H1 (cell line): ENCODE data around the gene WDR81. TPM values are rescaled to one million over a fixed set of nuclear protein-coding genes. Genes with fewer than 3 reads are reported as not detected.
"Not testable (repeated sequence)": the region's sequence is repeated elsewhere in the genome, so short reads cannot be mapped to it uniquely, and the experiment has no call there.

Experiments used
- CTCF ChIA-PET: fragments of 300-600 bp; sonication (Branson Sonifier 250); formaldehyde crosslinking; loops from one replicate; lab custom pipeline; 2021; ENCODE audit not compliant: partially characterized antibody; lab: Charles Lee
- POLR2A ChIA-PET: fragments of 300-600 bp; sonication (Branson Sonifier 250); formaldehyde crosslinking; loops from one replicate; lab custom pipeline; 2021; ENCODE audit warnings: inconsistent platforms; ENCODE audit not compliant: partially characterized antibody; lab: Charles Lee
- DNase-seq, 2 experiments: peaks; one replicate each; pipeline versions ENCODE4 v3.0.0 to v3.0.0-alpha.2; 2010 to 2022; ENCODE audit warnings: low spot score in 2 of 2, low read depth in 1 of 2, mixed read lengths in 1 of 2
- FAIRE-seq: peaks from 2 replicates; lab custom pipeline; 2011; peaks lifted over from hg19 to GRCh38; lab: Jason Lieb, UNC
- H2AFZ ChIP-seq: 2 replicates; pipeline ENCODE4 v1.8.1; 2012; ENCODE audit warnings: low read length, inconsistent platforms
- H2AK5ac ChIP-seq: 2 replicates; pipeline ENCODE4 v1.6.1; 2013; ENCODE audit warnings: low read depth, low read length
- H2BK120ac ChIP-seq: replicated peaks from 2 replicates; pipeline ENCODE3; 2013; ENCODE audit warnings: low read depth, low read length, inconsistent platforms
- H2BK12ac ChIP-seq: 2 replicates; pipeline ENCODE4 v1.6.1; 2013; ENCODE audit warnings: low read depth, low read length
- H2BK15ac ChIP-seq: 2 replicates; pipeline ENCODE4 v1.6.1; 2013; ENCODE audit warnings: low read length
- H2BK20ac ChIP-seq: 2 replicates; pipeline ENCODE4 v1.6.1; 2013; ENCODE audit warnings: low read length
- H2BK5ac ChIP-seq: 2 replicates; pipeline ENCODE4 v1.6.1; 2013; ENCODE audit warnings: low read depth, low read length
- H3K14ac ChIP-seq: 2 replicates; pipeline ENCODE4 v1.6.1; 2013; ENCODE audit warnings: inconsistent platforms; ENCODE audit not compliant: insufficient read length
- H3K18ac ChIP-seq: 2 replicates; pipeline ENCODE4 v1.6.1; 2013; ENCODE audit warnings: low read length; ENCODE audit errors: extremely low read depth
- H3K23ac ChIP-seq: 2 replicates; pipeline ENCODE4 v1.6.1; 2013; ENCODE audit warnings: inconsistent platforms; ENCODE audit not compliant: insufficient read length
- H3K23me2 ChIP-seq: 2 replicates; pipeline ENCODE4 v1.6.1; 2013; ENCODE audit warnings: low read depth, low read length
- H3K27ac ChIP-seq: 2 replicates; pipeline ENCODE4 v1.6.1; 2011; ENCODE audit warnings: low read depth, low read length, inconsistent platforms
- H3K27me3 ChIP-seq, 4 experiments: replicated peaks in 1 of 4; 1 replicate in 1 of 4; 2 replicates in 3 of 4; pipeline versions ENCODE4 v1.6.1 to v1.8.1; 2011 to 2013; ENCODE audit warnings: low read length in 3 of 4, mild to moderate bottlenecking in 3 of 4, inconsistent platforms in 2 of 4, mixed read lengths in 2 of 4, moderate library complexity in 1 of 4; ENCODE audit not compliant: control insufficient read depth in 3 of 4, insufficient read depth in 3 of 4; ENCODE audit errors: extremely low read depth in 1 of 4
- H3K36me3 ChIP-seq, 4 experiments: 2 replicates each; pipeline versions ENCODE4 v1.6.1 to v1.8.1; 2011 to 2013; ENCODE audit warnings: mild to moderate bottlenecking in 4 of 4, low read length in 3 of 4, moderate library complexity in 2 of 4, control low read depth in 1 of 4, inconsistent platforms in 1 of 4; ENCODE audit not compliant: insufficient read depth in 4 of 4, control insufficient read depth in 2 of 4
- H3K4ac ChIP-seq: replicated peaks from 2 replicates; pipeline ENCODE3; 2013; ENCODE audit warnings: low read length, low read depth, mixed read lengths, inconsistent platforms; ENCODE audit not compliant: insufficient read length
- H3K4me1 ChIP-seq, 4 experiments: replicated peaks in 1 of 4; 1 replicate in 1 of 4; 2 replicates in 3 of 4; pipeline versions ENCODE4 v1.6.1 to v1.8.1; 2011 to 2013; ENCODE audit warnings: low read length in 3 of 4, inconsistent platforms in 2 of 4, mixed read lengths in 1 of 4; ENCODE audit not compliant: insufficient read depth in 4 of 4, control insufficient read depth in 3 of 4
- H3K4me2 ChIP-seq, 2 experiments: 2 replicates each; pipeline versions ENCODE4 v1.6.1 to v1.8.1; 2011 to 2013; ENCODE audit warnings: low read depth in 2 of 2, low read length in 2 of 2, control low read depth in 1 of 2, inconsistent platforms in 1 of 2, mild to moderate bottlenecking in 1 of 2; ENCODE audit not compliant: insufficient read depth in 1 of 2
- H3K4me3 ChIP-seq, 4 experiments: fragments of 200-600, 300-600 bp in 1 of 4; sonication (generic), shearing (Covaris generic), sonication (Bioruptor Twin) in 1 of 4; 2 replicates each; pipeline versions ENCODE4 v1.5.1 to v1.8.1; 2011 to 2016; ENCODE audit warnings: low read length in 4 of 4, low read depth in 3 of 4, control low read depth in 2 of 4, inconsistent platforms in 2 of 4, mild to moderate bottlenecking in 2 of 4, mixed read lengths in 1 of 4, moderate library complexity in 1 of 4; ENCODE audit not compliant: insufficient read depth in 2 of 4; ENCODE audit errors: extremely low read depth in 1 of 4
- H3K56ac ChIP-seq: replicated peaks from 2 replicates; pipeline ENCODE3; 2013; ENCODE audit warnings: low read depth, mild to moderate bottlenecking, mixed read lengths, low read length, inconsistent platforms; ENCODE audit not compliant: insufficient read length
- H3K79me1 ChIP-seq: 2 replicates; pipeline ENCODE4 v1.6.1; 2013; ENCODE audit warnings: low read depth, low read length, control low read depth
- H3K79me2 ChIP-seq, 2 experiments: 2 replicates each; pipeline versions ENCODE4 v1.6.1 to v1.8.1; 2012 to 2013; ENCODE audit warnings: low read length in 2 of 2, mild to moderate bottlenecking in 2 of 2, inconsistent platforms in 1 of 2; ENCODE audit not compliant: insufficient read depth in 2 of 2, control insufficient read depth in 1 of 2
- H3K9ac ChIP-seq, 4 experiments: replicated peaks in 1 of 4; 1 replicate in 1 of 4; 2 replicates in 3 of 4; pipeline versions ENCODE4 v1.6.1 to v1.8.1; 2011 to 2013; ENCODE audit warnings: low read depth in 3 of 4, low read length in 3 of 4, control low read depth in 2 of 4, mild to moderate bottlenecking in 2 of 4, moderate library complexity in 2 of 4, inconsistent platforms in 1 of 4; ENCODE audit errors: extremely low read depth in 1 of 4
- H3K9me3 ChIP-seq, 2 experiments: 2 replicates each; pipeline versions ENCODE4 v1.6.1 to v1.8.1; 2012 to 2013; ENCODE audit warnings: mild to moderate bottlenecking in 2 of 2, moderate library complexity in 2 of 2, control low read depth in 1 of 2, inconsistent platforms in 1 of 2, low read depth in 1 of 2, low read length in 1 of 2, mixed read lengths in 1 of 2; ENCODE audit not compliant: insufficient read depth in 2 of 2
- H4K20me1 ChIP-seq, 2 experiments: replicated peaks in 1 of 2; 2 replicates each; pipeline versions ENCODE3 to v1.8.1; 2011 to 2013; ENCODE audit warnings: inconsistent platforms in 2 of 2, low read length in 2 of 2, mild to moderate bottlenecking in 1 of 2; ENCODE audit not compliant: insufficient read depth in 2 of 2, control insufficient read depth in 1 of 2
- H4K5ac ChIP-seq: 2 replicates; pipeline ENCODE4 v1.6.1; 2013; ENCODE audit warnings: low read length, low read depth, mixed read lengths, inconsistent platforms; ENCODE audit not compliant: insufficient read length
- H4K8ac ChIP-seq: 2 replicates; pipeline ENCODE4 v1.8.0; 2013; ENCODE audit warnings: mild to moderate bottlenecking, moderate library complexity, low read length, inconsistent platforms; ENCODE audit not compliant: insufficient read depth; ENCODE audit errors: extremely low read depth
- H4K91ac ChIP-seq: replicated peaks from 2 replicates; pipeline ENCODE3; 2013; ENCODE audit warnings: low read length, mixed read lengths, inconsistent platforms; ENCODE audit not compliant: insufficient read length
- WGBS, 2 experiments: shearing (Covaris generic) in 1 of 2; methylation state at CpG; one replicate each; pipeline versions ENCODE4 v1.1.6 to v1.1.7; 2013 to 2015; ENCODE audit warnings: low lambda C conversion rate in 2 of 2, mixed read lengths in 2 of 2, inconsistent platforms in 1 of 2, low coverage in 1 of 2, missing lambda C conversion rate in 1 of 2; ENCODE audit not compliant: insufficient replicate concordance in 2 of 2, insufficient coverage in 1 of 2, insufficient read length in 1 of 2; ENCODE audit errors: extremely low coverage in 1 of 2, missing lambda C conversion rate in 1 of 2; 5-methylcytosine and 5-hydroxymethylcytosine counted together
- polyA plus RNA-seq, 7 experiments: library from polyadenylated mRNA; depleted of rRNA in 3 of 7; stranded (reverse) in 5 of 7; unstranded in 2 of 7; fragments of >200 nt in 5 of 7; fragments of 200-250 nt in 2 of 7; gene quantifications; 1 replicate in 5 of 7; 2 replicates in 1 of 7; 4 replicates in 1 of 7; pipeline versions ENCODE4 v1.2.1 to v1.2.3, GENCODE V29; 2011 to 2013; ENCODE audit warnings: missing spikeins in 2 of 7, mixed read lengths in 2 of 7
- total RNA-seq: library from RNA; stranded (reverse); fragmentation: NEBNext Ultra II Directional; extraction: Animal tissue kit (Norgen Biotek cat#: 25700); gene quantifications from 2 replicates; pipeline ENCODE4 v1.2.1, GENCODE V29; 2021

The WDR81 gene
- total and polyA plus RNA-seq, 2 of the 8 experiments (the other 6 are each of a cell fraction or from before 2014, with no cell fraction given), result 9.1 to 12.3 TPM

DNA sequence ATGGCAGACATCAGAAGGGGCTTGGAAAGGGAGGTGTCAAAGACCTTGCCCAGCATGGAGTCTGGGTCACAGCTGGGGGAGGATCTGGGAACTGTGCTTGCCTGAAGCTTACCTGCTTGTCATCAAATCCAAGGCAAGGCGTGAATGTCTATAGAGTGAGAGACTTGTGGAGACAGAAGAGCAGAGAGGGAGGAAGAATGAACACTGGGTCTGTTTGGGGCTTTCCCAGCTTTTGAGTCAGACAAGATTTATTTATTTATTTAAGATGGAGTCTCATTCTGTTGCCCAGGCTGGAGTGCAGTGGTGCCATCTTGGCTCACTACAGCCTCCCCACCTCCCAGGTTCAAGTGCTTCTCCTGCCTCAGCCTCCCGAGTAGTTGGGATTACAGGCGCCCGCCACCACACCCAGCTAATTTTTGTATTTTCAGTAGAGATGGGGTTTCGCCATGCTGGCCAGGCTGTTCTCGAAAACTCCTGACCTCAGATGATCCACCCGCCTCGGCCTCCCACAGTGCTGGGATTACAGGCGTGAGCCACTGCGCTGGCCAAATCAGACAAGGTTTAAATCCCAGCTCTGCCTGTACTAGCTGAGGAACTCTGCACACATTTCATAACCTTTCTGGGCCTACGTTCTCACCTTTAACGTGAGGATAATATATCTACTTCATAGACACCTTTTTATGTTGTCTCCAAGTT lies 48.6 kb downstream of the WDR81 start:
- not testable (repeated sequence) for H3K4me1 ChIP-seq, H3K18ac ChIP-seq, H2BK15ac ChIP-seq, H3K79me2 ChIP-seq, FAIRE-seq, H3K79me1 ChIP-seq, DNase-seq, H3K9me3 ChIP-seq, H4K5ac ChIP-seq, H2BK20ac ChIP-seq, H3K4me3 ChIP-seq, H3K27ac ChIP-seq, H2AFZ ChIP-seq, H2BK12ac ChIP-seq, H3K14ac ChIP-seq, H3K56ac ChIP-seq, H3K9ac ChIP-seq, H3K23ac ChIP-seq, H2BK120ac ChIP-seq, H4K91ac ChIP-seq, H3K23me2 ChIP-seq, H3K4ac ChIP-seq, H3K4me2 ChIP-seq, H2AK5ac ChIP-seq, H2BK5ac ChIP-seq, H4K20me1 ChIP-seq, H3K27me3 ChIP-seq, H4K8ac ChIP-seq
- CTCF ChIA-PET, result interaction anchor here (0.8 to 6.9 kb wide), 7 partner anchors 9 to 200 kb away, joined by 3 to 42 read pairs (median 4); no protein-coding TSS in a partner anchor
- WGBS, 2 experiments, result 92% methylated on average over 12 of the region's 12 CpGs; no CpG with 5 or more reads in 1 of the 2 experiments
- POLR2A ChIA-PET, result interaction anchor here (1.1 to 2.9 kb wide), 13 partner anchors 10 to 94 kb away, joined by 3 to 12 read pairs (median 3); partner anchors contain the start of gene SERPINF1
- peaks cover 2 to 30% (median 9%) of the 10 kb centered on the region in 4 experiments; a peak in 6 of 8 replicates for H3K36me3 ChIP-seq
